Mammary epithelial cell (primary cell): ENCODE data around the gene MAP3K5.

Source experiments
- CTCF ChIP-seq, 2 donors: IDR thresholded peaks in 1 of 2; conservative IDR thresholded peaks in 1 of 2; 2 replicates each; pipeline ENCODE4 v1.5.1; 2011 to 2012; ENCODE audit warnings: inconsistent platforms in 2 of 2, low read length in 2 of 2, mild to moderate bottlenecking in 2 of 2, control low read depth in 1 of 2, low read depth in 1 of 2; ENCODE audit not compliant: insufficient read depth in 1 of 2; ENCODE audit errors: extremely low read depth in 1 of 2
- EZH2 ChIP-seq: IDR thresholded peaks from 2 replicates; pipeline ENCODE4 v1.6.1; 2012; ENCODE audit warnings: low read length, inconsistent platforms, borderline replicate concordance

GRCh38 chr6:136523196-136523595 is 269.1 kb downstream of the MAP3K5 start:
- TF ChIP-seq CTCF (conservative IDR thresholded peaks at IDR 0.05 in 1 of 2, IDR thresholded peaks at IDR 0.05 in 1 of 2; ENCODE audit: extremely low read depth in 1 of 2, insufficient read depth in 1 of 2, low read depth in 1 of 2, low read length in 2 of 2) (no peak), EZH2 (no peak)
